Neutrophil (primary cell): ENCODE results near the gene DPPA5.
"Not testable (repeated sequence)": the region's sequence is repeated elsewhere in the genome, so short reads cannot be mapped to it uniquely, and the experiment has no call there.

Experiments used
- H3K27ac ChIP-seq: fragments of 200-600 bp; sonication (generic); 2 replicates; pipeline ENCODE4 v1.5.1; 2016; ENCODE audit warnings: mild to moderate bottlenecking, moderate library complexity
- H3K27me3 ChIP-seq: fragments of 200-600 bp; sonication (generic); 2 replicates; pipeline ENCODE4 v1.6.0; 2016; ENCODE audit warnings: mild to moderate bottlenecking
- H3K36me3 ChIP-seq: fragments of 200-600 bp; sonication (generic); 2 replicates; pipeline ENCODE4 v1.5.1; 2017
- H3K4me1 ChIP-seq, 2 experiments: fragments of 200-600 bp in 1 of 2; sonication (generic) in 1 of 2; 1 replicate in 1 of 2; 2 replicates in 1 of 2; pipeline versions ENCODE4 v1.5.1 to v1.6.1; 2013 to 2016; ENCODE audit warnings: low read depth in 1 of 2, low read length in 1 of 2, mild to moderate bottlenecking in 1 of 2, moderate library complexity in 1 of 2; ENCODE audit not compliant: control insufficient read depth in 1 of 2, insufficient read depth in 1 of 2
- H3K4me3 ChIP-seq, 2 experiments: fragments of 200-600 bp in 1 of 2; sonication (generic) in 1 of 2; 1 replicate in 1 of 2; 2 replicates in 1 of 2; pipeline ENCODE4 v1.5.1; 2013 to 2016; ENCODE audit warnings: low read depth in 1 of 2, low read length in 1 of 2, mild to moderate bottlenecking in 1 of 2, moderate library complexity in 1 of 2
- H3K9me3 ChIP-seq: fragments of 200-600 bp; sonication (generic); 2 replicates; pipeline ENCODE4 v1.5.1; 2016
- TF ChIP-seq, protein P1 (sequence below): fragments of 200-600 bp; sonication (generic); IDR thresholded peaks from 2 replicates; pipeline ENCODE4 v1.5.1; 2016; ENCODE audit warnings: antibody characterized with exemption

DPPA5 gene

DNA sequence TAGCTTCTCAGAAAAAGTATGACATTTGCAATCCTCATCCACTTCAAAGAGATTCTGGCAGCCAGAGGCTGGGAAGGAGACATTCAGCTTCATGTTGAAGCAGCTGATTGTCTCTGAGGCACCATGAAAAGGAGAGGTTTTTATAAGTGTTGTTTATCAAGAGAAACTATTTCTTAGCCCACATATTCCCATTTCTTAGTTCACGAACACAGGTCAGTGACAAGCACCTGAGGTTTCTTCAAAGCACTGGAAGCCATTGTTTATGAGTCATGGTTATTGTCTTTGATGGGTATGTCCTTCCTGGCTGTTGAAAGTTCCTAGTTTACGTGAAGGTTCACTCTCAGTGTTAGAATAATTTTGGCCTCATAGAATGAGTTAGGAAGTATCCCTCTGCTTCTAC, 37.6 kb upstream of the DPPA5 start:
- H3K27ac ChIP-seq, result no peak overlapping the region
- TF ChIP-seq, protein P1, sequence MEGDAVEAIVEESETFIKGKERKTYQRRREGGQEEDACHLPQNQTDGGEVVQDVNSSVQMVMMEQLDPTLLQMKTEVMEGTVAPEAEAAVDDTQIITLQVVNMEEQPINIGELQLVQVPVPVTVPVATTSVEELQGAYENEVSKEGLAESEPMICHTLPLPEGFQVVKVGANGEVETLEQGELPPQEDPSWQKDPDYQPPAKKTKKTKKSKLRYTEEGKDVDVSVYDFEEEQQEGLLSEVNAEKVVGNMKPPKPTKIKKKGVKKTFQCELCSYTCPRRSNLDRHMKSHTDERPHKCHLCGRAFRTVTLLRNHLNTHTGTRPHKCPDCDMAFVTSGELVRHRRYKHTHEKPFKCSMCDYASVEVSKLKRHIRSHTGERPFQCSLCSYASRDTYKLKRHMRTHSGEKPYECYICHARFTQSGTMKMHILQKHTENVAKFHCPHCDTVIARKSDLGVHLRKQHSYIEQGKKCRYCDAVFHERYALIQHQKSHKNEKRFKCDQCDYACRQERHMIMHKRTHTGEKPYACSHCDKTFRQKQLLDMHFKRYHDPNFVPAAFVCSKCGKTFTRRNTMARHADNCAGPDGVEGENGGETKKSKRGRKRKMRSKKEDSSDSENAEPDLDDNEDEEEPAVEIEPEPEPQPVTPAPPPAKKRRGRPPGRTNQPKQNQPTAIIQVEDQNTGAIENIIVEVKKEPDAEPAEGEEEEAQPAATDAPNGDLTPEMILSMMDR, result no peak
- no peaks in the 10 kb centered on the region for H3K9me3 ChIP-seq
- H3K27me3 ChIP-seq, result no peaks in the 10 kb centered on the region
- H3K4me1 ChIP-seq, result peaks cover 11% of the 10 kb centered on the region in 2 experiments
- no peak overlapping the region for H3K4me3 ChIP-seq
- no peaks in the 10 kb centered on the region for H3K36me3 ChIP-seq

DNA sequence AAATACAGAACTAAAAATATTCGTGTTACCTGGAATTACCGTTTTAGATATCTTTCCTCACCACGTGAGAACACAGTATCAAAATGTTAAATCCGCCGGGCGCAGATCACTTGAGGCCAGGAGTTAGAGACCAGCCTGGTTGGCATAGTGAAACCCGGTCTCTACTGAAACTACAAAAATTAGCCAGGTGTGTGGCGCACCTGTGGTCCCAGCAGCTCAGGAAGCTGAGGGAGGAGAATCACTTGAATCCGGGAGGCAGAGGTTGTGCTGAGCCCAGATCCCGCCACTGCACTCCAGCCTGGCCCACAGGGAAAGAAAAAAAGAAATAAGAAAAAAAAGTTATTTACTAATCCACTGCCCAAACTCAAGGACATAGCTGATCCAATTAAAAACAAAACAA, 35.8 kb upstream of the DPPA5 start:
- TF ChIP-seq, protein P1, result no peak
- Histone ChIP-seq H3K4me3 (no peak overlapping the region), H3K4me1 (peaks cover 11% of the 10 kb centered on the region in 2 experiments), H3K36me3 (no peaks in the 10 kb centered on the region), H3K9me3 (no peaks in the 10 kb centered on the region), H3K27me3 (no peaks in the 10 kb centered on the region), H3K27ac (no peak overlapping the region)

DNA sequence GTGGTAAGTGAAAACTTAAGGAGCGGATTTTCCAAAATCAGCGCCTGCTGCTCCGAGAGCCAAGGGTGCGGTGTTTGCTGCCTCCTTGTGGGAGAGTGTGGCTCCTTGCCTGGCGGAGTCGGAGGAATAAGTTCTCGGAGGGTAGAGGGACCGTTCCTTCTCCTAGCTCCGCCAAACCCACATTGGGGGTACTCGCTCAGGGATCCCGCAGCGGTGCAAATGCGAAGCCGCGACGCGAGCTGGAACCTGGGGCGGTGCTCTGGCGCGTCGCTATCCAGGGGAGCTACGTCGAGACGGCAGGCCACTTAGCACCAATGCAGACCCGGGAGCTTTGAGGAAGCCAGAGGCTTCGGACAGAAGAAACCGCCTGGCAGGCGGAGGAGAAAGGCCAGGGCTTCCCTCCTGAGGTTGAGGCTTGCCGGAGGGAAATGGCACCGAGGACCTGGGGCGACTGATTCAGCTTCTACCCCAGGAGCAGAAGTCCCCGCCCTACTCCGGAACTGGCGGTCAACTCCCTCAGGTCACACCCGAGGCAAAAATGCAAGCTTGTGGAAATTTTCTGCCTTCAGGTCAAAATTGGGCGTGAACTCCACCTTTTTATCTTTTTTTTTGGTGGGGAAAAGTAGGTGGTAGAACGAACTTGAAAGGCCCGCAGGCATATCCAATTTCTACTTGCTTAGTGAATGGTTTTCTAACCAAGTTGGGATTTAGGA, 34.9 kb upstream of the DPPA5 start:
- Histone ChIP-seq H3K27ac (peak overlapping the region; percentile 74), H3K36me3 (no peaks in the 10 kb centered on the region)
- TF ChIP-seq, protein P1, result no peak

DNA sequence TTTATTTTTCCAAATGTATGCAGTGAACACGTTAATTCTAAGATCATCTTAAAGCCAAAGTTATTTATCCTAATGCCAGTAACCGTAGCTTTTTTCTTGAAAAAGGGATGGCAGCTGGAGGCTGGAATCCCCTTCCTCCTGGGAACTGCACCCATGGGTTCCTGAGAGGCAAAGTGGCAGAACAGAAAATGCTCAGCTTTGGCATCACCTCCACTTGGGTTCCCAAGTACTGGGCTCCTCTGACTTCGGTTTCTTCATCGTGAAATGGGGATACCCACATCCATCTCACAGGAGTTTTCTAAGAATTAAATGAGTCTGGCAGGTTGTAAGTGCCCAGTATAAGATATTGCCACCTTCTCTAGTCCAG, 34.3 kb upstream of the DPPA5 start:
- H3K27me3 ChIP-seq, result no peaks in the 10 kb centered on the region
- no peaks in the 10 kb centered on the region for H3K9me3 ChIP-seq
- no peaks in the 10 kb centered on the region for H3K36me3 ChIP-seq
- TF ChIP-seq, protein P1, result no peak
- H3K4me3 ChIP-seq, result peak overlapping the region; percentile 67 to 71
- H3K4me1 ChIP-seq, result peaks cover 11% of the 10 kb centered on the region in 2 experiments
- H3K27ac ChIP-seq, result peak overlapping the region; percentile 74

More for the DNA sequence above, 34.9 kb upstream of the DPPA5 start:
- H3K4me1 ChIP-seq, result peaks cover 11% of the 10 kb centered on the region in 2 experiments
- H3K4me3 ChIP-seq, result peak overlapping the region; percentile 67 to 71
- H3K27me3 ChIP-seq, result no peaks in the 10 kb centered on the region
- no peaks in the 10 kb centered on the region for H3K9me3 ChIP-seq

DNA sequence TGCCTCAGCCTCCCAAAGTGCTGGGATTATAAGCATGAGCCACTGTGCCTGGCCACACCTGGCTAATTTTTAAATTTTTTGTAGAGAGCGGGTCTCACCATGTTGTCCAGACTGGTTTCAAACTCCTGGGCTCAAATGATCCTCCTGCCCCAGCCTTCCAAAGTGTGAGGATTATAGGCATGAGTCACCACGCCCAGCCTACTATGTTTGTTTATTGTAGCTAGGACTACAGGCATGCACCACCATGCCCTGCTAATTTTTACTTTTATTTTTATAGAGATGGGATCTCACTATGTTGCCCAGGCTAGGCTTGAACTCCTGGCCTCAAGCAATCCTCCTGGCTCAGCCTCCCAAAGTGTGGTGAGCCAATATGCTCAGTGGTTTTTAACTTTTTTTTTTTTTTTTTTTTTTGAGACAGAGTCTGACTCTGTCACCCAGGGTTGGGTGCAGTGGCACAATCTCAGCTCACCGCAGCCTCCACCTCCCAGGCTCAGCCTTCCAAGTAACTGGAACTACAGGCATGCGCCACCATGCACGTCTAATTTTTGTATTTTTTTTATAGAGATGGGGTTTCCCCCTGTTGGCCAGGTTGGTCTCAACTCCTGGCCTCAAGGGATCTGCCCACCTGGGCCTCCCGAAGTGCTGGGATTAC, 28.5 kb upstream of the DPPA5 start:
- Histone ChIP-seq H3K4me1 (no peaks in the 10 kb centered on the region), H3K27ac (no peak overlapping the region), H3K36me3 (no peaks in the 10 kb centered on the region), H3K27me3 (no peaks in the 10 kb centered on the region), H3K9me3 (no peaks in the 10 kb centered on the region), H3K4me3 (no peak overlapping the region)
- TF ChIP-seq, protein P1, result no peak

DNA sequence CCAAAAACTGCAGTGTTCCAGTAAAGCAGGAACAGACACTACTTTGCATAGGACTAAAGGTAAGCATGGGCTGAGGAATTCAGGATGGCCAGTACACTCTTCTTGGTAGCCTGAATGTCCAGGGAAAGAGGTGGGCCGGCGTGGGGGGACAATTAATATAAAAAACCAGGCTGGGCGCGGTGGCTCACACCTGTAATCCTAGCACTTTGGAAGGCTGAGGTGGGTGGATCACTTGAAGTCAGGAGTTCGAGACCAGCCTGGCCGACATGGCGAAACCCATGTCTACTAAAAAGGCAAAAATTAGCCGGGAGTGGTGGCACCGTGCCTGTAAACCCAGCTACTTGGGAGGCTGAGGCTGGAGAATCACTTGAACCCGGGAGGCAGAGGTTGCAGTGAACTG, 27.5 kb upstream of the DPPA5 start:
- H3K27ac ChIP-seq, H3K4me1 ChIP-seq, H3K4me3 ChIP-seq, H3K9me3 ChIP-seq, H3K27me3 ChIP-seq, H3K36me3 ChIP-seq: not testable (repeated sequence)
